Fibroblast of skin of left quadriceps (primary cell): ENCODE measurements around the gene DAPP1.

Source experiments
- DNase-seq, 2 experiments: peaks; one replicate each; pipeline ENCODE4 v3.0.0-alpha.2; 2013; ENCODE audit warnings: low read depth in 2 of 2

DAPP1 gene

GRCh38 chr4:99915449-99915848, 98.8 kb downstream of the DAPP1 start:
- no peak for DNase-seq

- no peak for DNase-seq
These were observed 100.9 kb downstream of the DAPP1 start for GRCh38 chr4:99917575-99917974.

- no peak for DNase-seq
These were observed 102.0 kb downstream of the DAPP1 start for GRCh38 chr4:99918656-99919055.
